Testis (tissue), 2 donors: ENCODE results near the gene SH3BP2.

ENCODE experiments used
- POLR2A ChIP-seq: fragments of 450-650 bp; IDR thresholded peaks from one replicate; pipeline ENCODE4 v1.6.1; 2017; ENCODE audit warnings: antibody characterized with exemption, mild to moderate bottlenecking, moderate library complexity
- TF ChIP-seq, protein P1 (sequence below), 3 experiments: fragments of 450-650 bp in 2 of 3; fragments of 200-600 bp in 1 of 3; sonication (generic) in 1 of 3; IDR thresholded peaks; one replicate each; pipeline ENCODE4 v1.5.1; 2016 to 2019; ENCODE audit warnings: antibody characterized with exemption in 3 of 3, mild to moderate bottlenecking in 2 of 3, moderate library complexity in 1 of 3

- TF ChIP-seq, protein P1, sequence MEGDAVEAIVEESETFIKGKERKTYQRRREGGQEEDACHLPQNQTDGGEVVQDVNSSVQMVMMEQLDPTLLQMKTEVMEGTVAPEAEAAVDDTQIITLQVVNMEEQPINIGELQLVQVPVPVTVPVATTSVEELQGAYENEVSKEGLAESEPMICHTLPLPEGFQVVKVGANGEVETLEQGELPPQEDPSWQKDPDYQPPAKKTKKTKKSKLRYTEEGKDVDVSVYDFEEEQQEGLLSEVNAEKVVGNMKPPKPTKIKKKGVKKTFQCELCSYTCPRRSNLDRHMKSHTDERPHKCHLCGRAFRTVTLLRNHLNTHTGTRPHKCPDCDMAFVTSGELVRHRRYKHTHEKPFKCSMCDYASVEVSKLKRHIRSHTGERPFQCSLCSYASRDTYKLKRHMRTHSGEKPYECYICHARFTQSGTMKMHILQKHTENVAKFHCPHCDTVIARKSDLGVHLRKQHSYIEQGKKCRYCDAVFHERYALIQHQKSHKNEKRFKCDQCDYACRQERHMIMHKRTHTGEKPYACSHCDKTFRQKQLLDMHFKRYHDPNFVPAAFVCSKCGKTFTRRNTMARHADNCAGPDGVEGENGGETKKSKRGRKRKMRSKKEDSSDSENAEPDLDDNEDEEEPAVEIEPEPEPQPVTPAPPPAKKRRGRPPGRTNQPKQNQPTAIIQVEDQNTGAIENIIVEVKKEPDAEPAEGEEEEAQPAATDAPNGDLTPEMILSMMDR (IDR thresholded peaks at IDR 0.05): no peak
- no peak for TF ChIP-seq POLR2A
These were observed 25.6 kb downstream of the SH3BP2 start for GRCh38 chr4:2818351-2818939.
